H1 (cell line): ENCODE results near the gene RAD52. TPM values are rescaled to one million over a fixed set of nuclear protein-coding genes. Genes with fewer than 3 reads are reported as not detected.
A peak's percentile ranks its signal among the peaks of the same experiment; 100 is the strongest.

Experiments used
- ATF3 ChIP-seq: IDR thresholded peaks from 2 replicates; pipeline ENCODE4 v1.6.1; 2011; ENCODE audit warnings: low read depth, mild to moderate bottlenecking, low read length; ENCODE audit not compliant: insufficient read depth
- CBX5 ChIP-seq: fragments of 300-800, 300-1000 bp; sonication (generic); IDR thresholded peaks from 2 replicates; pipeline ENCODE4 v1.7.1; 2016; ENCODE audit warnings: antibody characterized with exemption, low read length, low read depth
- EGR1 ChIP-seq: IDR thresholded peaks from 2 replicates; pipeline ENCODE4 v1.6.1; 2011; ENCODE audit warnings: low read depth, low read length, borderline replicate concordance
- EP300 ChIP-seq, 2 experiments: IDR thresholded peaks; 1 replicate in 1 of 2; 2 replicates in 1 of 2; pipeline ENCODE4 v1.6.1; 2011 to 2012; ENCODE audit warnings: low read depth in 2 of 2, low read length in 2 of 2, mild to moderate bottlenecking in 2 of 2, borderline replicate concordance in 1 of 2, inconsistent platforms in 1 of 2, moderate library complexity in 1 of 2
- FOSL1 ChIP-seq: IDR thresholded peaks from 2 replicates; pipeline ENCODE4 v1.6.1; 2011; ENCODE audit warnings: mild to moderate bottlenecking, low read depth, low read length, moderate library complexity; ENCODE audit not compliant: insufficient read depth
- GABPA ChIP-seq: IDR thresholded peaks from 2 replicates; pipeline ENCODE4 v1.6.1; 2011; ENCODE audit warnings: mild to moderate bottlenecking, low read length, moderate library complexity, borderline replicate concordance; ENCODE audit not compliant: insufficient read depth
- HDAC2 ChIP-seq, 2 experiments: fragments of 300-600 bp in 1 of 2; sonication (generic) in 1 of 2; IDR thresholded peaks; 2 replicates each; pipeline ENCODE4 v1.6.1; 2011 to 2012; ENCODE audit warnings: low read depth in 2 of 2, low read length in 2 of 2, mild to moderate bottlenecking in 2 of 2, moderate library complexity in 2 of 2, borderline replicate concordance in 1 of 2, inconsistent platforms in 1 of 2
- JUN ChIP-seq: IDR thresholded peaks from 2 replicates; pipeline ENCODE4 v1.6.1; 2011; ENCODE audit warnings: low read depth, mild to moderate bottlenecking, improper control_type of control experiment, low read length
- KDM1A ChIP-seq: fragments of 200-600, 300-600 bp; sonication (generic); IDR thresholded peaks from 2 replicates; pipeline ENCODE4 v1.7.1; 2016; ENCODE audit warnings: mild to moderate bottlenecking, low read length, borderline replicate concordance
- MAFK ChIP-seq: IDR thresholded peaks from 2 replicates; pipeline ENCODE4 v1.6.1; 2012; ENCODE audit warnings: low read depth, mild to moderate bottlenecking, improper control_type of control experiment, low read length
- POLR2AphosphoS5 ChIP-seq: IDR thresholded peaks from 2 replicates; pipeline ENCODE4 v1.6.1; 2011; ENCODE audit warnings: low read depth, low read length
- RXRA ChIP-seq: IDR thresholded peaks from 2 replicates; pipeline ENCODE4 v1.6.1; 2011; ENCODE audit warnings: low read depth, mild to moderate bottlenecking, low read length, moderate library complexity; ENCODE audit not compliant: insufficient read depth
- SP2 ChIP-seq: IDR thresholded peaks from 2 replicates; pipeline ENCODE4 v1.6.1; 2012; ENCODE audit warnings: mild to moderate bottlenecking, low read length, inconsistent platforms
- SP4 ChIP-seq: IDR thresholded peaks from 2 replicates; pipeline ENCODE4 v1.6.1; 2012; ENCODE audit warnings: low read length, inconsistent platforms
- TBP ChIP-seq: IDR thresholded peaks from 2 replicates; pipeline ENCODE4 v1.6.1; 2011; ENCODE audit warnings: low read depth, low read length, improper control_type of control experiment
- YY1 ChIP-seq: IDR thresholded peaks from 2 replicates; pipeline ENCODE4 v1.6.1; 2011; ENCODE audit warnings: low read depth, mild to moderate bottlenecking, low read length
- polyA plus RNA-seq, 7 experiments: library from polyadenylated mRNA; depleted of rRNA in 3 of 7; stranded (reverse) in 5 of 7; unstranded in 2 of 7; fragments of >200 nt in 5 of 7; fragments of 200-250 nt in 2 of 7; gene quantifications; 1 replicate in 5 of 7; 2 replicates in 1 of 7; 4 replicates in 1 of 7; pipeline versions ENCODE4 v1.2.1 to v1.2.3, GENCODE V29; 2011 to 2013; ENCODE audit warnings: missing spikeins in 2 of 7, mixed read lengths in 2 of 7
- total RNA-seq: library from RNA; stranded (reverse); fragmentation: NEBNext Ultra II Directional; extraction: Animal tissue kit (Norgen Biotek cat#: 25700); gene quantifications from 2 replicates; pipeline ENCODE4 v1.2.1, GENCODE V29; 2021

RAD52 gene
- total and polyA plus RNA-seq, 2 of the 8 experiments (the other 6 are each of a cell fraction or from before 2014, with no cell fraction given) = 12.5 to 14.3 TPM

GRCh38 chr12:949453-950191, at the start of gene RAD52 (continued):
- TF ChIP-seq FOSL1 (no peak), POLR2AphosphoS5 (peak; percentile 87), ATF3 (peak; percentile 92), HDAC2 (IDR thresholded peaks at IDR 0.05; ENCODE audit: borderline replicate concordance in 1 of 2, low read depth in 2 of 2, low read length in 2 of 2) (peak in 1 of 2 experiments; percentile 68; a peak in 3 of 4 replicates), SP2 (no peak), RXRA (no peak), GABPA (no peak; the same call in 1 of the 2 replicates), TBP (peak; percentile 18; the same call in 1 of the 2 replicates), YY1 (no peak; the same call in 1 of the 2 replicates), MAFK (no peak), EP300 (IDR thresholded peaks at IDR 0.05; ENCODE audit: borderline replicate concordance in 1 of 2, low read depth in 2 of 2, low read length in 2 of 2) (no peak; a peak in 1 of 3 replicates), JUN (no peak), SP4 (no peak), CBX5 (no peak), EGR1 (no peak), KDM1A (no peak; the same call in 1 of the 2 replicates)
